Measurements from ENCODE around the gene MAPRE2.
"Not testable (repeated sequence)": the region's sequence is repeated elsewhere in the genome, so short reads cannot be mapped to it uniquely, and the experiment has no call there.

MAPRE2 gene

DNA sequence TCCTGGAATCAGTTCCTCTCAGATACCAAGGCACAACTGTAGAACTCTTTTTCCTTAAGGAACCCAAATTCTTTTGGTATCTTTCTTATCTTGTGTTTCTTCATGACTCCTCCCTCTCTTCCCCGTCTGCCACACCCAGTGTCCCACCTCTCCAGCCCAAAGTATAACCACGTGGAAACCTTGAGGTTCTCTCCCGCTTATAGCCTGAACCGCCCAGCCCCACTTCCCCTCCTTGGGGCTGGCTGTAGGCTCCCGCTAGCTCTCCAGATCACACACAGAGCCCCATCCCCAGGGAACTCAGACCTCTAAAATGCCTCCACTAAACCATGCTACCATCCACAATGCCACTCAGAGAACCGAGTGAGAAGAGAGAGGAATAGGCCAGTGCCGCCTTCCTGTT is 87.5 kb downstream of the MAPRE2 start:
- DNase-seq, result no peak

DNA sequence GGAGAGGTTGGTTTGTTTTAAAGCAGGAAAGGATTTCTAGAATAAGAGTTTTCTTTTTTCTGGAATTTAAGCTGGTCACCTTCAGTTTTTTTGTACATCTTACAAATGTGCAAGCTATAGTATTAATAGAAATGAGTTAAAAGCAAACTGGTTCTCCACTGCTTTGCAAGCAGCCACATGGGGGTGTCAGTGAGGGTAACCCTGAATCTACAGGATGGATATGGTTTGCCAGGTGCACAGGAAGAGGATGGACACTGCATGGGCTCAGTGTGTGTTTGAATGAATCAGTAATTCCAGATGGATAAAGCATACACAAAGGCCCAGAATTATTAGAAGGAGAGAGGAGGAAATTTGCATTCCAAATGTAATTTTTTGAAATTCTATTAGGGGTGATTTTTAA is 89.0 kb downstream of the MAPRE2 start:
- no peak for DNase-seq

DNA sequence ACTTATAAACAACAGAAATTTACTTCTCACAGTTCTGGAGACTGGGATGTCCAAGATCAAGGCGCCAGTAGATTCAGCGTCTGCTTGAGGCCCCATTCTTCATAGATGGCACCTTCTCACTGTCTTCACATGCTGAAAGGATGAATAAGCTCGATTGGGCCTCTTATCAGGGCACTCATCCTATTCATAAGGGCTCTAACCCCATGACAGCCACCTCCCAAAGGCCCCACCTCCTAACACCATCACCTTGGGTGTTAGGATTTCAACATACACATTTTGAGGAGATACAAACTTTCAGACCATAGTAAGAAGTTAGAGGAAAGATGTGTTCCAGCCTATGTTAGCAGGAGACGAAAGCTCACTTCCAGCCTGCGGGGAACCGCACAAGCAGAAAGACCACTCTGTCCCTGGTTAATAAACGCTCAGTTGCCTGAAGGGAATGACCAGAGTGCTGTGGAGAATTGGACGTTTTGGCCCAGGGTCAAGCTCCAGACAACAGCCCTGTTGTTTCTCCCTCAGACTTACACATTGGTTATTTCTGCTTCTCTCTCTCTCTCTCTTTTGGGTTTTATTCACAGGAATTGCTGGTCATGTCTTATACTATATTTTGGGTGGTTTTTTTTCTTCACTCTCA is 90.3 kb downstream of the MAPRE2 start:
- no peak for DNase-seq

DNA sequence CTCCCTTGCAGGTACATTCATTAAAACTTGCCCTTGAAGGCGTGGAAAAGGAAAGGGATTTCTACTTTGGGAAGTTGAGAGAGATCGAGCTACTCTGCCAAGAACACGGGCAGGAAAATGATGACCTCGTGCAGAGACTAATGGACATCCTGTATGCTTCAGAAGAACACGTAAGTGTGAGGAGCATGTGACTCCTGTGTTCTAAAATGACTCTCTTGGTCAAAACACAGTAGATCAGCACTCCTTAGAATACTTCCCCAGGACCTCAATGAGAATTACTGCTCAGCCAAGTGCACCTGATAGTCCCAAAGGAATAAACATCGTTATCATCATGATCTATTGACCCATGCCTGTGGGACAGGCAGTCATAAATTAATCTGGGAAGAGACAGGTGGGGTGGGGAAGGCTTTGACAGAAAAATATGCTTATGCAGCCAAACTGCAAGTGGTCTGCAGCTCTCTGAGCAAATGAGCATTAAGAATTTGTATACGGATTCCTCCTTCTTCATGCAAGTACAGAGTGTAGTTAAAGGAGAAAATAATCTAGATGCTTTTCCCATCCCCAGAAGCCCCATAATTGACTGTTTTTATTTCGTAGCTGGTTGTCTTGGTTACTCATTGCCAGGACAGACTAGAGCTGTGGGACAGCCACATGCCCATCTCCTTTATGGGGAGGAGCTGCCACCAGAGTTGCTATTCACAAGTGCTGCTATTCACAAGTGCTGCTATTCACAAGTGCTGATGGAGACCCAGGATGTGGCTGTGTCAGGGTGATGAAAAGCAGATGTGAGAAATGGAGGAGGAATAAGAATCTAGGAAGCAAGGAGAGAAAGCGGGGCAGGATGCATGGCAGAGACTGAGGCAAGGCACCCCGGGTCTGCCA is 91.0 kb downstream of the MAPRE2 start:
- no peak for DNase-seq

DNA sequence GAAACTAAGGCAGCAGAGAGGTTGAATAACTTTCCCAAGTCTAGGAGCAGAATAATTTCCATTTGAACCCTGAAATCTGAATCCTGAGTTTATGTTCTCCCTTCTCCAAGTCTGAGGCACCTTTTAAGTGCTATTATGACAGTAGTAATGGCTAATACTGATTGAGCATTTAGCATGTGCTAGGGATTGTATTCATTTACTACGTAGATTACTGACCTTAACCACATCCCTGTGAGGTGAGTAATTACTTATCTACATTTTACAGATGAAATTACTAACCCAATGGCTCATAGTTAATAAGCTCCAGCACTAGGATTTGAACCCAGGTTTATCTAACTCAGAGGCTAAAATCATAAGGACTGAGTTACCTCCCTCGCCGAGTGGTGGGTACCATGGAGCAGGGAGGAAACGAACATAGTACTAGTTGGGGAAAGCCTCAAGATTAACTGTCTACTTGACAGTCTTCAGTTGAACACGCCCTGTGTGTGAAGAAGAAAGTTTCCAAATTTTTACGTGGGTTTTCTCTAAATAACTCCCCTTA is 93.0 kb downstream of the MAPRE2 start:
- no peak for DNase-seq

DNA sequence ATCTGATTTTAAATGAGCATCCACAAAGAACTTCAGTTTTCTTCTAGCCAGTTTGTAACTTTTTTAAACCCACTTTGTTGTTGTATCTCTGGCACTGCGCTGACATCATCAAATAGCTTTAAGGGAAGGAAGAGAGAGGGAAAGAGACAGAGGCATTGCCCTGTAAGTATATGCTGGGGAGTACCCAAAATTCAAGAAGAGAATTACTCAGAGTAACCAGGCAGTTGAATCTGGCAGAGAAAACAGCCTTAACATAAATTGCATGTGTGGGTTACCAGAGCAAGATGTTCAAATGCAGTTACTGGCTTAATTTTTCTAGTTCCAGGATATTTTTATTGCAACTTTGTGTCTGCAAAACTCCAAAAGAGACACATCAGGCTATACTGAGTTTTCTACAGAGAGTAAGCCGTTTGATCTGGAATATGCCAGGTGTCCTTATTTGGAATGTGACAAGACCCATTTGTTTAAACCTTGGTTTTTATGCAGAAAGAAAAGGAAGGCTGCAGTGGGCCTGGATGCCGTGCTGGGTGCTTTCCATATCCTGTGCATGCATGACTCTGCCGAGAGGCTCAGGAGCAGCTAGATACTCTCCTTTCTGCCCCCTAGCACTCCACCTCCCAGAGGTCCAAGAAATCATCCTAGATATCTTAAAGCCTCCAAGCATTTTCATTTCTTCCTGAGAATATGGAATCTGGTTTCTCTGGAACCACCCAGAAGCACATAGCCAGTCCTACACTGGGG is 93.7 kb downstream of the MAPRE2 start:
- no peak for DNase-seq

DNA sequence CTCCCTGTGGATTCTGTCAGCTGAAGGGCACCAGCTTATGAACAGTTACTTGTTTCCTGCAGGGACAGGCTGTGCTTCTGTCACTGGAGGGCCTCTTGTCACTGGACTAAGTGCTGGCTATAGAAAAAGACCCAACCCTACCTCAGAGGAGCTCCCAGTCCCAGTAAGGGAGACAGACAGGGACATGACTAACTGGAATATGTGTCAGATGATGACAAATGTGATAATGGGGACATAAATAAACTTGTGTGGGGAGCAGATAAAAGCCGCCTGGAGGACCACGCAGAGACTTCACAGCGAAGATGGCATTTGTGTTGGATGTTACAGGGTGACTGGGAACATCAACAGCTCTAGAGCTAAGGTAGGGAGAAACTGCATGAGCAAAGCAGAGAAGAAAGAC is 95.0 kb downstream of the MAPRE2 start:
- no peak for DNase-seq

DNA sequence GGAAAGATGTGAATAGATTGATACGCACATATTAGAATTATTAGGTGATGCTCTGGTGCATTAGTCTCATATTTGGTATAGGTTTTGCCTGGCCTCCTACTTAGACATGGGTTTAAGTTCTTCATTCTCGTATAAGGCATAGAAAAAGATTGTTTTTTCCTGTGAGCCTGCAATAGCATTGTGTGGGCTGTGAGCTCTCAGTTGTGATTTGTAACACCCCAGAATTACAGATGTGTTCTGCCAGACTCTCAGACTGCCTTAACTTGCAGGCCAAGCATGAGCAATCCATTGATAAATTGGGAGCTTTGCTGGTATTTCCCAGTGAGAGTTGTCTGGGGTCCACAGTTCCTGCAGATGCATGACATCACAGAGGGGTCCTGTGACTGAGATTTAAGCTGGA is 95.7 kb downstream of the MAPRE2 start:
- DNase-seq, result no peak

DNA sequence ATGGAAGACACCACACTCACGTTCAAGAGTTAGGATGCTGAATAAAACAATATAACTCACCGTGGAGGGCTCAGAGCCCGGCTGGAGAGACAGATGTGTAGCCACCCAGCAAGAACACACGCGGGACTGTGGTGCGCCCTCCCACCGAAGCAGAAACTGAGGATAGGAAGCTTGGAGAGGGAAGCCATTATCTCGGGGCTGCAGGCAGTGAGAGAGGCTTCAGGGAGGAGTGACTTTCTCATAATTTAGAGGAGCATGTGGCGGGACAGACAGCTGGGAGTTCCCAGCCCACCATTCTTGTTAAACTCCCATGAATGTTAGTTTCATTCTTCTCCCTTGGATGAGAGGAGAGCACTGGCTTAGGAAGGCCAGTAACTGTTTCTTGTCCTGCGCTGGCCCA is 96.4 kb downstream of the MAPRE2 start:
- DNase-seq, result no peak

DNA sequence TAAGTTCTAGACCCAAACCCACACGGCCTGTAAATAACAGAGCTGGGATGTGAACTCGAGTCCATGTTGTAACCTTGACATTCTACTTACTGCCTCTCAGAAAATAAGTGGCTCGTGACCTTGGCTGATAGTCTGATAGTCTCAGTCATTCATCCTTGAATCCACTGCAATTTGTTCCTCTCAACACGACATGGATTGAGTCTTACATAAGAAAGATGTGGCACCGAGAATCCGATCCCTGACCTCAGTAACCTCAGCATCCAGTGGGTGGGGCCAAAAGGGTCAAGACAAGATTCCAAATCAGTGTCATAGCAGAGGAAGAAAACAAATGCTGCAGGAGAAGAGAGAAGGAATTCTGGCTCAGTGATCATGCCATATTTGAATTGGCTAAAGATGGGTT is 97.6 kb downstream of the MAPRE2 start:
- DNase-seq, result no peak

DNA sequence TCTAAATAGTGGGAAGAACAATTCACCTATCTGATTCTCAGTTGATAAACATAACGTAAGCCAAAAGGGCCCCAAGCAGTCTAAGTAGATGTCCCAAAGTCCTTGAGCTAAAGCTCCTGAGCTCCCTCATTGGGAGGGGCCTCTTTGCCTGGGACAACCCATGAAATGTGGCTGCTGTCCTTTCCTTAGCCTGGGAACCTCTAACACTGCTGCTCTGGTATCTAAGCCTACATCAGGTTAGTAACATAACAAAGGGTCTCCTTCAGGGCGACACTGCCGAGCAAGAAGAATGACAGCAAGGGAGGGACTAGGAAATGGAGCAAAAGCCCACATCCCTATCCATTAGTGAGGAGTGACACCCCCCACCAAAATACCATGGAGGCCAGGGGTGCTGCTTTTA is 98.3 kb downstream of the MAPRE2 start:
- DNase-seq, result no peak

DNA sequence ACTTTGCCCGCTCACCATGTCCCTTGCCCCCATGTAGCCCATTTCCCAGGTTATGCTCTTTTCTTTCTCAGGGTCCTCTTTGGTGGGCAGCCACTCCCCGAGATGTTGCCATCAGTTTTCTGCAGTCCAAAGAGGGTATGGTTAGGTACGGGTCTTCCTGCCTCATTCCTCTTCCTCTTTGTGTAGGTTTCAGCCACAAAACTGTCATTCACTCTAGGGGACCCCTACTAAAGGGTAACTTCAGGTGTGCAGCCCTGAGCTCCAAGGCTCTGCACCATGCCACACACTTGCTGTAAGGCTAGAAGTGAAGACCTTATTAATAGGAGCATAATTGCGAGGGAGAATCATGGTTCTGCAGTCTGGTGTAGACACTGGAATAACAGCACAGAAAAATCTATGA is 99.9 kb downstream of the MAPRE2 start:
- no peak for DNase-seq

DNA sequence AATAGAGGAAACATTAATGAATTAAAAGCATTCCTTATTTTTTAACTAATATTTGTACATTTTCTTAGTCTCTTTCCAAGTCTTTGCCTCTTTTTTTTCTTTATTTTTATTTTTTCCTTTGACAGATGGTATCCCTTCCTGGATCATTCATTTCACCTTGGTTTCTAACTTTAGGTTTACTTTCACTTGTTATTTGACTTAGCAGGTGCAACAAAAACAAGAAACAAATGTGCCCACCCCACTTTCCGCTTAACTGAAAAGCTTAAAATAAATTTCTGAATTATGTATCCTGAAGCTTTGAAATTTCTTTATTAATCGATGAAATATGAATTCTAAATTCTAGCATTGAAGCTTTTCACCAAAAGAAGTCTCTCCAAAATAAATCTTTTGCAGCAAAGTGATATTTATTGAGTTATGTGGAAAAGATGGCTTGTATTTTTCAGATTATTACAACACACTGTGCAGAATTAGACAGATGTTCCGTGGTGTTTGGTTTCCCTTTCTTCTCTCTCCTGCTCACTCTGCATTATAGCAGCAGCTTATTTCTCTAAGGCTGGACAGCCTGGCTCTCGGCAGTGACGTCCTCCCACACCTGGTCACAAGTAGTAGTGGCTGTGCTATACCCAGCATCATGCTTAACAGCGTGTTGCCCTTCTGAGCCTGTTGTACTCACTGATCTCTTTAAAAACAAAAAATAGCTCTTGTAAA is 100.5 kb downstream of the MAPRE2 start:
- no peak for DNase-seq

DNA sequence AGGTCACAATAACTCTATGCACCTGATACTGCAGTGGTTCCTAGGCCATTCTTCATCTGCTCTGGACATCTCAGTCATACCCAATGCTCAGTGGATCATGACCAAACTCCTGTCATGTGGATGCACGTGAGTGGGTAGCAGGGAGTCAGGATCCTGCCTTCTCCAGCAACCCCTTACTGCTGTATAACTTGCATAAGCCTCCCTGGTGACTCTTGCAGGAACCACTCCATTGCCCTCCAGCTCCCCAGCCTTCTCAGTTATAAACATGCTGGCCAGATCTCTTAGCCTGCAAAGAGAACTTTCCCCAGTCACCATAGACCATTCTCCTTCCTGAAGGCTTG is 101.0 kb downstream of the MAPRE2 start:
- DNase-seq, result no peak

DNA sequence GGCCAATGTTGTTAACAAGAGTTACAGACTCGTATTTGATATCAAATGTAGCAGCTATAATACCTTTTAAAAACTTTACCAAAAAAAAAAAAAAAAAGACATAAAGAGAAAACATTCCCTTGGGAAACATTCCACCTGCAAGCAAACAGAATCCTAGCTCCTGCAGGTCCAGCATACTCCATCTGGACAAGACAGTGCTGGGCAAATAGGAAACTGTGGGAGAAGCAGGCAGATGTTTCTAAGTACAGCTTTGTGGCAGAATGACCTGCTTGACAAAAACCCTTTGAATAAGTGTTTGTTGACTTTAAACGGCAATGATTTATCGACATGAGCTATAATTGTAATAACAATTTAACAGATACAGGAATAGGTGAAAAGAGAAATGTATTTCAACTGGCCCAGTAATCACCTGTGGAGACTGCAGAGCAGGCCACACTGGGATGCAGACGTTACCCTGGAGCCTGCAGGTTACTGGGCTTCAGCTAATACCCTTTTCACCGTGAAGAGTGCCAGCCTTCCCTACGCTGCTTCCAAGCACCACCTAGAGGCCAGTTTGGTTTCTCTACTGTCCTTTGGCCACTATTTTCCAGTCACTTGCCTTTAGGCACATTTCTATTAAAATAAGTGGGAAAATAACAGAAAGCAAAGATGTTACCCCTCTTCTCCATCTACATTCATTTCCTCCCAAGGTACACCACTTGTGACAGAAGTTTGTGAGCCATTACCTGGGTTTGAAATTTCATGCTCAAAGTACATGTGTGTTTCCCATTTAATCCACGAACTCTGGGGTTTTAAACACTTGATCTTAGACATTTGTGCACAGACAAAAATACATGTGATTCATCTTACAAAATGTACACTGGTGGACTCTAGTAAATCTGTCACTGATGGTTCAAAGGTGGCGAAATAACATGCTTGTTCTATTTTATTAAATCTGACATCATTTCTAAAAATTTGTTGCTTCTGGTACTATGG is 102.7 kb downstream of the MAPRE2 start:
- peak; percentile 79 for DNase-seq

DNA sequence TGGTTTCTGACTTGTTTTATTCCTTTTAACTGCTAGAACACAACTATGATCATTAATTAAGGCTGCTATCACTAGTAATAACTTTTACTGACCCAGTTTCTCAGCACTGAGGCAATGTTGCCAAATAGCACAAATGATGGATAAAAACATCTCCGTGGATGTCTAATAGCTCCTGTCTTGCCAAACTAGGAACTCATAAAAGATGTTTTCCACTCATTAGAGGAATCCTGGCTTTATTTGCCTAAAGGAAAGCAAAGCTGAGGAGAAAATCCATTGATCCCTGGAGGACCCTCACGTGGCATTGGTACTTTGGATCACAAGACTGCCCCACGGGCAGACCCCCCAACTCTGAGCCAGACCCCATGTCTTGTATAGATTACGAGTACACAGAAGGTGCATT is 103.5 kb downstream of the MAPRE2 start:
- DNase-seq, result no peak

DNA sequence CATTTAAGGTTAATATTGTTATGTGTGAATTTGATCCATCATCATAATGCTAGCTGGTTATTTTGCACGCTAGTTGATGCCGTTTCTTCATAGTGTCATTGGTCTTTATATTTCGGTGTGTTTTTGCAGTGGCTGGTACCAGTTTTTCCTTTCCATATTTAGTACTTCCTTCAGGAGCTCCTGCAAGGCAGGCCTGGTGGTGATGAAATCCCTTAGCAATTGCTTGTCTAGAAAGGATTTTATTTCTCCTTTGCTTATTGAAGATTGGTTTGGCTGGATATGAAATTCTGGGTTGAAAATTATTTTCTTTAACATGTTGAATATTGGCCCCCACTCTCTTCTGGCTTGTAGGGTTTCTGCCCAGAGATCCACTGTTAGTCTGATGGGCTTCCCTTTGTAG is 109.0 kb downstream of the MAPRE2 start:
- DNase-seq, result not testable (repeated sequence)

DNA sequence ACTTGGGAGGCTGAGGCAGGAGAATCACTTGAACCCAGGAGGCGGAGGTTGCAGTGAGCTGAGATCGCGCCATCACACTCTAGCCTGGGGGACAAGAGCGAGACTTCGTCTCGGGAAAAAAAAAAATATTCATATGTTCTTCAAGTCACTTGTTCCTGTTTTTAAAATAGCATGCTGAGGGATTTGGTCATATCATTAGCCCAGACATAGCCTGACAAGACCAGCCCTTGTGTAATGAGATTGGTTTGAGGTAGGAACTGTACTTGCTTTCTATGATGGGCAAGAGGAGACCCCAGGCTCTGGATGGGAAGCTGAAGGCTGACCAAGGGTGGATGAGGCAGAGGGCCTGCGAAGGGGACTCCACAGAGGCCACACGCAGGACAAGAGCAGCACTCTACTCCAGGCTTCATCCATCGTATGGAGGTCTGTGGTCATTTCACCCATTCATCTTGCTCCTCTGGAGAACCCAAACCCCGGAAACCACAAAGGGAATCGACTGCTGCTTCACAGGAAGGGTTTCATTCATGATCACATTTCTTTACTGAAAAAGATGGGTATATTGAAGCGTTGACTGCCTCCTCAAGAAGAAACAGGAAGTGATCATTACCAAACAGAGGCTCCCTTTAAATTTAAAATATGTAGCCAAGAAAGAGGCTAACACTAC is 112.5 kb downstream of the MAPRE2 start:
- DNase-seq, result no peak

DNA sequence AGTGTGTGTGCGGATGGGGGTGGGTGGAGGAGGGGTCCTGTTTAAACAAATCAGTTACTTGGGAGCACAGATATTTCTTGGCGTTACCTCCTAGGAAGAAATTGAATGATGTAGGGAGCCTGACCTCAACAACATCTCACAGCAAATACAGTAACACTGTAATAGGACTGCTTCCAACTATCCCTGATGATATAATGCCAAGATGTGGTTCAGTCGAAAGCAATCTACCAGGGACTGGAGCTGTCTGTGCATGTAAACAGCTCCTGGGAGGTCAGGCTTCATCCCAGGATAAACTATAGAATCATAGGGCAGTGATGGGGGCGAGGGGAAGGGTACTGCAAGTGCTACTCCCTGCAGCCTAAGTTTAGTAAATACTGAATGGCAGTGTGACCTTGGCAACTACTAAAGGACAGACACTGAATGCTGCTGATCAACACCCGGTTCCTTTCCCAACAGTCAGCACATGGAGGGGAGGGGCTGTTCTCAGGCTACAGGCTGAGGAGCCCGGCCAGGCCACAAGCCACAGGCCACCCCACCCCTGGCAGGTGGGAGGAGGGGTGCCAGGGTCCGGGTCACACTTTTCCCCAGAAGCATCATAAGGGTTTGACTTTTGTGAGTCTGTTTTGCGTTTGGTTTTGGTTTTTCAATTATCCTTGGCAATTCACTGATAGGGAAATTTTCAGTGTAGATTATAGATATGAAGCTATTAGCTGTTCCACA is 114.3 kb downstream of the MAPRE2 start:
- DNase-seq, result no peak

DNA sequence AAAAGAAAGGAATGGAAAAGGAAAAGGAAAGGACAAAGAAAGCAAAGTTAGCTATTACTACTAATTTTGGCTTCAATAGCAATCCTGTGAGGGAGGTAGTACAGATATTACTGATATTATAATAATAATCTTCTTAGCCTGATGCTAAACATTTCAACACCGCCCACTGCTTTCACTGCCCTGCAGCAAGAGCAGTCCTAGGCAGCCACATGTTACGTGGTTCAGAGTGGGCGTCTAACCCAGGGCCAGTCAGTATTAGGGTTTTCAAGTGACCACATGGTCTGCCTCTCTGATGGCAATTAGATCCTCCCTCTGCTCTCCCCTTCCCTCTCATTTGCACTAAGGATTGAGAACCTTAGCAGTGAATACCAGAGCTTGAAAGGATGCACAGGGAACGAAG is 116.0 kb downstream of the MAPRE2 start:
- DNase-seq, result no peak

Data from NCI-H187 treated with DMSO at 0.1 percent for 48 hours (cell line).